HG02973 (cell line): ENCODE data around the gene RYR2.

Experiments
- ATAC-seq: cut with Tn5 transposase; IDR thresholded peaks from one replicate; pipeline ENCODE4 v1.9.1; 2021; ENCODE audit warnings: moderate library complexity; ENCODE audit not compliant: unreplicated experiment

Gene RYR2

DNA sequence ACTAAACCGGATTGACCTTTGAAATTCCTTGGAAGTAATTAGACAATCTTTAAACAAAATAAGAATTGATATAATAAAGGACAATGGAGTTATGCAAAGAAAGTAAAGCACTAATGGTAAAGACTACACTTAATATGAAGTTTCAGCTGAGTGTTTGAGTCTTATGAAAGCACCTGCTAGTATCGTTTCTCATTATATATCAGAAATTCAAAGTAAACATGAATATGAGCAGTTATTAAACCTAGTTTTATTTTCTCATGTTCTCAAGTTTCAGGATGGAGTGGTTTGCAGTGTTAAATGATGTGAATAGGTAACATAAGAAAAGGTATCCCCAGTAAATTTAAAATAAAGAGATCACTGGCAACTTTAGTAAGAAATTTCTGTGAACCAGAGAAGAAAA, 660.2 kb downstream of the RYR2 start:
- ATAC-seq = no peak

DNA sequence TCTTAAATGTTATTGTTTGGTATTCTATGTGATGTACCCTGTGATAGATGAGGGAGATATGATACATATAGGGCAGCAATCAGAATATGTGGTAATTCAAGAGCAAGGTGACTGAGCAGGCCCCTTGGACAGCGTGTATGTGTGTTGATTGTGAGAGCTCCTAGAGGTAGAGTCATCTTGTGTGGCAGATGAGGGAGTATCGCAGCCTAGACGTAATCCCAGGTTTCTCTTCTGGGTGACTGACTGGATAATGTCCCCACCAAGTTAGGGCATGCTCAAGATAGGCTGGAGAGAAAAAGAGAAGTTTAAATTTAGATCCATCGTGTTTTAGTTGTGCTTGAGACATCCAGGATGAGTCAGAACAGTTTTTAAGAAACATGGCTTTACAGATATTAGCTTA, 663.5 kb downstream of the RYR2 start:
- ATAC-seq = no peak

DNA sequence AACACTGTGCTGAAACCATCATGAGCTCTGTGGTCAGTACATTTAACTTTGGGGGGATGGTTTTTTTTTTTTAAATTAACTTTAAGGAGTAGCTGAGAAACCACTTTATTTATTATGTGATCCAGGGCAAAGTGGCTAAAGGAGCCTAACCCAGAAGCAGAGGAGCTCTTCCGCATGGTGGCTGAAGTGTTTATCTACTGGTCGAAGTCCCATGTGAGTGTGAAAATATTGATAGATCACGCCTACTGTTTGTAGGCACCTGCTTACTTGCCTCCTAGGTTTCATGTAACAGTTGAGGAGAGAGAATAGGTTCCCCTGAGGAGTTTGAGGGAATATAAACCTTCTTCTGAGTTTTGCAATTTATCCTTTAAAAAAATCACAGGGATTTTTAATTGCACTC, 667.4 kb downstream of the RYR2 start:
- no peak for ATAC-seq

DNA sequence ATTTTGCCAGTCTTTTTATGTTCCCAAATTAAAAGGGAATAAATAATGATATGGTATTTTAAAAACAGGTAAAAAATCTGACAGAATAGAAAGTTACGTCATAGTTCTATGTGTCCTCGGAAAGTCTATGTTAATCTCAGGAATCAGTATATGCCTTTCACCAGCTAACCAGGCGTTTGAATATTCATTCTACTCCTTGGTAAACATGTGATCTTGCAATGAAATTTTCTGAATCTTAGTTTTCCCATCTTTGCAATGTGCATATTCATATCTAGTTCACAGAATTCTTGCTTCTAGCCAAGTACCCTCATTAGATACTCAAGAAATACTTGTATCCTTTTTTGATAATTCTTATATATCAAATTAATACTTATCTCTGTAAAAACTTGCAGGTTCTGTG, 669.3 kb downstream of the RYR2 start:
- ATAC-seq = no peak

DNA sequence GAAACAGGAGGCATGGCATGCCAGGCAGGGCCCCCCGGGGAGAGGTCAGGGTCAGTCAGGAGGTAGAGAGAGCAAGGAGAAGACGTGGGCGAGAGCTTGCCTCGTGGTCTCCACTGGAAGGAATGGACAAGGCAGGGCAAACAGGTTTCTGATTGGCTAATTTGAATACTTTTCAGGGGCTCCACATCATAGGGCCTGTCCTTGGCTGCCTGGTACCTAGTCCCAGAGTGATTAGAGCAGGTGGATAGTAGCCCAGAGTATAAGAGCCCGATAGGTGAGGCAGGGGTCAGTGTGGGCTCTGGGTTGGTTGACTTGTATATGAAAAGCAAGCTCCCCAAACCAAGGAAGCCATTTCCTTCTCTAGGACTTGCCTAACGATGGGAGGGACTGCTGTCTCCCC, 670.1 kb downstream of the RYR2 start:
- no peak for ATAC-seq

DNA sequence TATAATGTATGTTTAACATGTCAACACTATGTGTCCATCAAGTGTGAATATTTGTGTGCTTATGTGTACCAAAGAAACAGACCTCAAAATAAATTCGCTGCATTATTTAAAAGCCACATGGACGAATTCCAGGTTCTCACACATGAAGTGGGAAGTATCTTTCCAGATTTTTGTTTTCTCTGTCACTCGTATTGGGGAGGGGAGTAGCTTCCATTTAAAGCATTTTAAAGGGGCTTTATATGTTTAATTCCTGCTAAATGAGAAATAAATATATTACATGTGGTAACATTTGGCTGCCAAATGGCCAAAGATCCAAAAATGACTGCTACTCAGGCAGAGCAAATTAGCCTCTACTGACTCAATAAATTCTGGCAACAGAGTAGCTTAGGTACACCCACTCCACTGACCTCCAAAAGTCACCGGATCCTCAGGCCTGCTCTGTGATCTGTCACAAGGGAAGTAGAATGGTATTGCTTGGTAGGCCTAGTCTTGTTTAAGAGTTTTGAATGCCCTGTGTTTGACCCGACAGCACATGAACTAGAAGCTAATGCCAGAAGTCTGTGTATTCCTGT, 670.7 kb downstream of the RYR2 start:
- no peak for ATAC-seq

DNA sequence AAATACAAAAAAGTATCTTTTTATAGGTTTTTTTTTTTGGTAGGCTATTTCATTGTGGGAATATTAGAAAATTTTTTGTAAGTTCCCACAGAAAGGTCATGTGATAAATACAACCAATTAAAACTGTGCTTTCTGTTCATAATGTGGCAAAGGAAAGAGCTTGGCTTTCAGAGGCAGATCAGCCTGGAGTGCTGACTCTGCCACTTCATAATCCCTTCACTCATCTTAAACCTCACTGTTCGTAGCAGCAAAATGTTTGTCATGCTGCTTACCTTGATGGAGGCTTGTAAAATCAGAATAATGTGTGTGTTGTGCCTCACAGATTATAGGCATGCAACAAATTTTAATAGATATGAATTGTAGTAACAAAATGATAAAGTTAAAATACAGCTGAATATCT, 671.9 kb downstream of the RYR2 start:
- no peak for ATAC-seq

DNA sequence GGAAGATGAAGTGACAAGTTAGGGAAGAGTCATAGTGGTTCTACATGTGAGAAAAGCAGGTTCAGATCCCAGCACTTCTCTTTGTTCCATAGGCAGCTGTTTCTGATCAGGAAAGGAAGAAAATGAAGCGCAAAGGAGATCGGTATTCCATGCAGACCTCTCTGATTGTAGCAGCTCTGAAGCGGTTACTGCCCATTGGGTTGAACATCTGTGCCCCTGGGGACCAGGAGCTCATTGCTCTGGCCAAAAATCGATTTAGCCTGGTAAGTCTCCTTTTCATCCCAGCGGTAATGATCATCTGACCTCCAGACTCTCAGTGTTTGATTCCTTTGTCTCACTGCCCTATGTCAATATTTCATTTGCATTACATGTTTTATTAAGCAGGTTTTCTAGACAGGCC, 675.1 kb downstream of the RYR2 start:
- no peak for ATAC-seq

DNA sequence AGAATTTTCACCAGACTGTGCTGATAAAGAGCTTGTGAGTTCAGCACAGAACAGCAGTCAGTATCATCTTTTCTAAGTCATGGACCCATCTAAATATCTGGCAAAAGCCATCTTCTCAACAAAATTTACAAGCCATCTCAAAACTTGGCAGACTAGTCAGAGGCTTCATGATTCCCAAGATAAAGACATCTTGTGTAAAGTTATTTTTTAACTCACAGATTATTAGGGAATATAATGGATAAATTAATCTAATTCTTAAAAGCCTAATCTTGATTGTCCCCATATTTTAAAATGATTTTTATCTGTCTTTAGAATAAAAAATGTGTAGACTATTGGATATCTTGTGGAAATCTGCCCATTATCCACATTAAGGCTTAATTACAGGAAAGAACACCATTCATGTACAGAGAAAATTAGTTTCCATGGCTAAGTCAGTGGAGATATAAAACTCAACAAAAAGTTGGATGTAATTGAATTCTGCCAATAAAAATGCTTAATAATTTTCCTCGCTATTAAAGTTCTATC, 688.9 kb downstream of the RYR2 start:
- no peak for ATAC-seq

DNA sequence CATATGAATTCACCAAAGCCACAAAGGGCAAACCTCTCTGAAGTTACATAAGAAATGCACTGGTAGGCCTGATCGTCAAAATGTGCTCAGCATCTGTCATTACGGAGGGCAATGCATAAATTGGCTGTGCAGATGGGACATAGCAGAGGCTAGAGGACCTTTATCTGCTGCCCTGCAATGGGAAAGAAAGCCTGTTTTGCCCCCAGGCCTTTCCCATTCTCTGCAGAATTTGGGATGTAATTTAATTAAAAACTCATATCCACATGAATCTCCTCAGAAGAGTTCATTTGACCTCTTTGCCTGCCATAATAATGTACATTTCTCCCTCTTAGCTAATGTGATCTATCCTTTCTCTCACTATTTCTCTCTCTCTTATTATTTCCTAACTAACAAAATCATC, 690.7 kb downstream of the RYR2 start:
- ATAC-seq = no peak

DNA sequence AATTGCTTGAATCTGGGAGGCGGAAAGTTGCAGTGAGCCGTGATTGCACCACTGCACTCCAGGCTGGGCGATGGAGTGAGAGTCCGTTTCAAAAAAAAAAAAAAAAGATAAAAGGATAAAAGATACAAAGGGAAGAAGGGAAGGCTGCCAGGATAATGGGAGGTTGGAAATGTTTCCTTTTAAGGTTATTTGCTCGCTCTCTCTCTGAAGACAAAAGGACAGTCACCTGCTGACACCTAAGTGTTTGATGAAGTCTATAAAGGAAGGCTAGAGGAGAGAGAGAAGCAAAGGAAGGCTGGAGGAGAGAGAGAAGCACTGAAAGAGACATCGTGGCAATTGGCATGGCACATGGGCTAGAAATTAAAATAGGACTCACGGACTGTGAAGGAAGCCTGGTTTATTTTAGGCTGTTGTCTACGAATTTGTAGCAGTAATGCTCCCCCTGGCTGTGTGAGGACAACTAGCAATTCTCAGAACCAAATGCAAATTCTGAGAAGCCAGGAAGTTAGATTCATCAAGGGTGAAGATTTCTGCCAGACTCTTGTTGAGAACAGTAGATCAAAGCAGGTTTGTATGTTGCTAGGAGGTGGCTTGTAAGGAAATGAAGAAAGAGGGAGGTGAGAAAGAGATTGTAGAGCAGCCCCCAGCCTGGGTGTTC, 694.5 kb downstream of the RYR2 start:
- no peak for ATAC-seq

DNA sequence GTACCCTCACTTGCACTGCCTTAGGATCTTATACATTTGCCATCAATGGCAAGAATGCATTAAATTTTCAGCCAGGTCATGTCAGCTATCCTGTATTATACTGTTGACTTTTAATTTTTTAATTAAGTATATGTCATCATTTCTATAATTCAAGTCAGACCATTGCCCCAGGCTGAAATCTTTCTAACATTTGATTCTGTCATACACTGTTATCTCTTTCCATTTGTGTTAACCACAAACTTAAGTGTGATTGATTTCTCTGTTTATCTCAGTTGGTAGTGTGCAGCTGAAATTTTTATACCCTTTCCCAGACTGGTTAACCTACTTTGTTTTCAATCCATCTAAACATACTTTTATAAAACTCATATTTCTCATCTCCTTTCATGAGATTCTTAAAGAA, 695.5 kb downstream of the RYR2 start:
- ATAC-seq = no peak

DNA sequence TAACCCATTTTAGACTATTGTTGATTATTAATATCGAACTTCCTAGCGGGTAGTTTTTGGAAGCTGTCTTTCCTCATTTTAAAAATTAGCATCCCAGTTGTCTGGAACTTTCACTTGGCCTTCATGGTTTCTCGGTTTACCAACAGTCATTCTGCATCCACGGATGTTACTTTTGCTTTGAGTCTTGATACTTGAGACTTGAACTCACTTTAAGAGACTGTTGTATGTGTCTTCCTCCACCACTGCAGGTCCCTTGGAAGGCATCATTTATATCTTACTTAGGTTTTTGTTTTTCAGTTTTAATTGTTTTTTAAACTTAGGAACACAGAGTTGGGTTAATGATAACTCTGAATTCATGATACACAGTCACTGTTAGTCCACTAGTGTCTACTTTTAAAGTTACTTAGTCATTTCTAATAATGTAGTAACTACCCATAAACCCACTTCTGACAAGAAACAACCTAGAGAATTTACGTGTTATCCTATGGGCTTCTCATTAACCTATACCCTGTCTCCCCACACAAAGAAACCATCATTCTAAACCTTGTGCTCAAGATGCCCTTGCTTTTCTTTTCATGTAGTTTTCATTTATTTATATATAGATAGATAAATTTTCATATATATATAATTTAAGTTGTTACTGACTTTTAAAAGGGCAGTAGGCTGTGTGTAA, 696.1 kb downstream of the RYR2 start:
- no peak for ATAC-seq

DNA sequence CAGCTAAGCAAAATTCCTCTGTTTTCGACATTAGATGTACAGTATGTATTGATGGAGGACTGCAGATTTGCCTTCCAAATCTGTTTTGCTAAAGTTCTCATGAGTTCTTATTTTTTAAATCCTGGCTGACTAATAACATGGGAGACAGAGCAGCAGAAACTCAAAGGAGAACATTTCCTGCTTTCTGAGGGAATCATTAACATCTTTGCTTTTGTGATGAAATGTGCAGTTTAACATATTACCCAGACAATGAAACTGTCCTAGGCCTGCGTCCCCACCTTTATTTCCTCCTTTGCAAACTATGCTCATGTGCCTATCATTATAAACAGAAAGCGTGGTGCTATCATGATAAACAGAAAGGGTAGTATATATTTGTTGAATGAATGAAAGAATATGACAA, 698.9 kb downstream of the RYR2 start:
- ATAC-seq = no peak

DNA sequence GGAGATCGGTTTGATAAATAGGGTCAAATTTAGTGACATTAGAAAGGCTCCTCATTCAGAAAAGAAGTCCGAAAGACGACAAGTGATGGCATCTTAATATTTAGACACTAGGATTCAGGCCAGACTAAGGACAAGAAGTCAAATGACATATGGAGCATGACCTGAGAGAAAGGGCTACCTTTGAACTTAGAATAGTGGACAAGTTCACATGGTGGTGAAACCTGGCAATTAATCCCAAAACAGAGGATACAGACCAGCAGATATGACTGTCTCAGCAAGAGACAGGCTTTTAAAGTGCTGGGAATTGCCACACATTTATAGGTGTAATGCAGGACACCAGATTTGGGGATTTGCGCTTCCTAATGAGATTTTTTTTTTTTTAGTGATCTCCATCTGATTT, 703.6 kb downstream of the RYR2 start:
- no peak for ATAC-seq

DNA sequence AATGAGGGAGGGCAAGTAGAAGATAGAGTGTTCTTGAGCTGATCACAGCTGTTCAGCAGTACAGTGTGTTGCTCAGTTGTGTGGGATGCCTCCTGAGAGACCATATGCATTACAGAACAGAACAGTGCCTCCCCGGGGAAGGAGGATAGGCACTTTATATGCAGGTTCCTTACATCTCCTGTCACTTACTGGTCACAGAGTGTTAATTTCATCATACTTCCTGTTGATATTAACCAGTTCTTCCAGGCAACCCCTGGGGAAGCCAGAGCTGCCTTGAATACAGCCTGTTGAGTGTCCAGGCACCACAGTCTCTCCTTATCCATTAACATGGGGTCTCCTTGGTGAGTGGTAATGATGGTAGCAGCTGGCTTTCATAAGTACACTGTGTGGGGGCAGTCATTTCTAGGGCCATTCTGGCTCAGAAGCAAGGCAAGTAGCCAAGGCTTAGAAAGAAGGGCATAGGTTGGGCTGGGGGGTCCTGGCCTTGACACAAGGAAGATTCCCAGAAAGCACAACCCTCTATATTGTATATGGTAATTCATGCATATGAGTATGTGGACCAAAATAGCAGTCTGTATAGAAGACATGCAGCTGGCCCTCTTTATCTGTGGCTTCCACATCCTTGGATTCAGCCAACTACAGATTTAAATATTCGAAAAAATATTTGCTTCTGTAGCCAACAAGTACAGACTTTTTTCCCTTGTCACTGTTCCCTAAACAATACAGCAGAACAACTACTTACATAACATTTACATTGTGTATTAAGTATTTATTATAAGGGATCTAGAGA, 706.4 kb downstream of the RYR2 start:
- no peak for ATAC-seq

DNA sequence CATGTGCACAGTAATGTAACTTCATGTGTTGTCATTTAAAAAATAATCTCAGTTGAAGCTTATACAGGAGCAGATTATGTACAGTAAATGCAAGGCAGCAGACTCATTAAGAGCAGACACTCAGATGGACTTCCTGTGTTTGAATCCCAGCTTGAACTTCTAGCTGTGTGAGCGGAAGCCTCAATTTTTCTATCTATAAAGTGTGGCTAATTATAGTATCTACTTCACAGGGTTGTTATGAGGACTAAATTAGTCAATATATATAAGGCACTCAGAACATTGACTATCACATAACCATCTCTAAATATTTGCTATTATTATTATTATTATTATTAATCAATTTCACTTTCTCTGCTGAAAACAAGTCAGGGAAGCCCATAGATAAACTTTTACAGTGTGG, 707.1 kb downstream of the RYR2 start:
- no peak for ATAC-seq

DNA sequence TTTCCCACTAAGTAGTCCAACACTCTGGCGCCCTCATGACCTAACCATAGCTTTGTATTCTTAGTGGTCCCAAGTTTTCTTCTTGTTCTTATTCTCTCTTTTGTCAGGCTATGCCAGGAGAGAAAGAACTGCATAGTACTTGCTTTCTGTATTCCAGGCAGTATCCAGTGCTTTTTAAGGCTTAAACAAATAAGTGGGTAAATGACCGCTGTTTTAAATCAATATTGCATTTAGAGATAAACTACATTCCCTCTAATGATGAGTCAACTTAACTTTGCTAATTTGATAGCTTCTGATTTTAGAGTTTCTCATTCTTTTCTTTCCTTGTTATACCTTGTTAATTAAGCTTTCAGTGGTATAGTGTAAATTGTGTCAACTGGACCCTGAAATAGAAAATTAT, 709.1 kb downstream of the RYR2 start:
- ATAC-seq = no peak

DNA sequence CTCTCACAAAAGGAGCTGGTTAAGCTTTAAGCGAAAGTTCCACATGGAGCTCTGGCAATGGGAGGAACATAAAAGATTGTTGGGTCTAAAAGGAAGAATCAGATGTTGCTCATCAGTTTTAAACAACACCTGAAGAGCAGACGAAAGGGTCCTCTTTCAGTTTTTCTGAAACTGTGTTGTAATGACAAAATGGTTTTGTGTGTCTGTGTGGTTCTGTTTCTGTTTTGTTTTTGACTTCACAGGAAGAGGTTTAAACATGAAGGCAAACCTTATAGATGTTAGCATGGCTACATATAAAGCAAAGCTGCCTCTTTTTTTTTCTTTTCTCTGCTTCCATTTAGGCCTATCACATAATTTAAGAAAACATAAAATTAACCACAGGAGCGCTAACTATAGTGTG, 712.6 kb downstream of the RYR2 start:
- ATAC-seq = no peak

DNA sequence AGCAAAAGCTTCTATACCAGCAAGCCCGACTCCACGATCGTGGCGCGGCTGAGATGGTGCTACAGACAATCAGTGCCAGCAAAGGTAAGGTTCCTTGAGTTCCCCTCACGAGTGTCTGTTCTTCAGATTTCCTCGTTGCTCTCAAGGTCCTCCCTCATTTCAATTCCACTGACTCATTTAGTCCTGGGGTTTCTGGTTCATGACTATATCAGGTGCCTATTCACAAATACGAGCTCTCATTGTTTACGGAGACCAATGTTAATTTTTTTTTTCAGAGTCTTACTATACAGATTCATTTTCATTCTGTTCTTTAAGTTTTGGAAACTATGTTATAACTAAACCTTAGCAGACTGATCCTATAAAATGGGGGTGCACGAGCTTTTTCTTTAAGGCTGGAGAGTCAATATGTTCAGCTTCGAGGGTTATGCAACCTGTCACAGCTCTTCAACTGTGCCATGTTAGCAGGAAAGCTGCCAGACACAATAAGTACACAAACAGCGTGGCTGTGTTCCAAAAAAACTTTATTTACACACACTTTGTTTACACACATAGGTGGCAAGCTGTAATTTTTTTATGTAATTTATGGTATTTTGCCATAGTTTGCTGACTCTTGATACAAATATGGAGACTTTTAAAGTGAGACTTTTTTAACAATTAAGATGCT, 714.5 kb downstream of the RYR2 start:
- no peak for ATAC-seq

DNA sequence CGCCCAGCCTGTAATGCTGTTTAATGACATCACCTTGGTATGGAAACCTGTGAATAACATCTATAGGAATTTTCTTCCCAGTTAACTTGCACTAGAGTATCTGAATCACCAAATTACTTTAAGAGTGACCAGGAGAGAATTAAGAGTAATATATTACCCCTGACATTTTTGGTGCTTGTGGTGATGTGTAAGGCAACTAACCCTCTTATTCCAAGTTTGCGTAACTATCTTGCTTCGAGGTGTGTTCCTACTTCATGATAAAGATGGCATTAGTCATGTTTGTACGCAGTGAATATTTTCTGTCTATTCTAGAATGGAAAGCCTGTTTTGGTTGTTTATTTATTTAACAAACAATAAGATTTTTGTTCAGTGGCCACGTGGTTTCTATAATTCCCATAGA, 717.4 kb downstream of the RYR2 start:
- no peak for ATAC-seq
